Stimulated activated naive CD8-positive, alpha-beta T cell treated with anti-CD3 and anti-CD28 coated beads, Interleukin-15, amount 100 ng/mL, for 72 hours (primary cell): ENCODE results near the gene IGSF21.

Experiments
- ATAC-seq: fragments of 150-1000 bp; cut with Tn5 transposase; 2 replicates; pipeline ENCODE4 v1.10.0; 2021; ENCODE audit warnings: mild to moderate bottlenecking, moderate library complexity
- DNase-seq, 2 donors: peaks; one replicate each; pipeline ENCODE4 v3.0.0; 2021 to 2022
- H3K27ac Mint-ChIP-seq, 2 donors: one replicate each; pipeline ENCODE4 v1.8.0; 2022; ENCODE audit warnings: mild to moderate bottlenecking in 2 of 2, mixed read lengths in 2 of 2, moderate library complexity in 2 of 2
- H3K27me3 Mint-ChIP-seq: one replicate; pipeline ENCODE4 v1.8.0; 2022; ENCODE audit warnings: mixed read lengths
- H3K4me1 Mint-ChIP-seq: one replicate; pipeline ENCODE4 v1.8.0; 2022; ENCODE audit warnings: mild to moderate bottlenecking, mixed read lengths
- H3K4me3 Mint-ChIP-seq, 2 donors: one replicate each; pipeline ENCODE4 v1.8.0; 2022; ENCODE audit warnings: mild to moderate bottlenecking in 2 of 2, mixed read lengths in 2 of 2, moderate library complexity in 1 of 2
- H3K9me3 Mint-ChIP-seq, 2 donors: one replicate each; pipeline ENCODE4 v1.8.0; 2022; ENCODE audit warnings: mixed read lengths in 2 of 2

IGSF21 gene

DNA sequence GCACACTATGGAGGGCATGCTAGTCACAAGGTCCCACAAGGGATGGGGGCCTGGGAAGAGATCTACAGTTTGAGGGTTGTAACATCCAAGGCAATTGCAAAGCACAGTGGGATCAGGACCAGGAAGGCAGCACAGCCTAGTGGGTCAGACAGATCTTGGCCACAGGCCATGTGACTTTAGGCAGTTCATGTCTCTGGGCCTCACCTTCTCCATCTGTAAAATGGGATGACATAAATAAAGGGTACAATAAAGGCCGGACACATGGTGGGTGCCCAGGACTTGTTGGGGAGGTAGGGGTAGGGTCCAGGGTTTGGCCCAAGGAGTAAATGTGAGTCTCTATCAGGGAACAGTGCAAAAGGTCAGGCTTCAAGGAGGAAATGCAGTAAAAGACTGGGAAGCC is 18.1 kb upstream of the IGSF21 start:
- no peaks in the 10 kb centered on the region for H3K4me1 Mint-ChIP-seq
- DNase-seq, result no peak
- ATAC-seq, result no peak
- peaks cover 0 to 4% of the 10 kb centered on the region in 2 donors for H3K9me3 Mint-ChIP-seq
- H3K27ac Mint-ChIP-seq, result no peak overlapping the region
- no peak overlapping the region for H3K4me3 Mint-ChIP-seq
- H3K27me3 Mint-ChIP-seq, result peaks cover 31% of the 10 kb centered on the region

- no peak overlapping the region for H3K4me3 Mint-ChIP-seq
- H3K27ac Mint-ChIP-seq, result no peak overlapping the region
- H3K27me3 Mint-ChIP-seq, result peaks cover 37% of the 10 kb centered on the region
- no peak for ATAC-seq
- peaks cover 0 to 4% of the 10 kb centered on the region in 2 donors for H3K9me3 Mint-ChIP-seq
- H3K4me1 Mint-ChIP-seq, result no peaks in the 10 kb centered on the region
- DNase-seq, result no peak
These were observed 17.0 kb upstream of the IGSF21 start for GRCh38 chr1:18090636-18091035.

DNA sequence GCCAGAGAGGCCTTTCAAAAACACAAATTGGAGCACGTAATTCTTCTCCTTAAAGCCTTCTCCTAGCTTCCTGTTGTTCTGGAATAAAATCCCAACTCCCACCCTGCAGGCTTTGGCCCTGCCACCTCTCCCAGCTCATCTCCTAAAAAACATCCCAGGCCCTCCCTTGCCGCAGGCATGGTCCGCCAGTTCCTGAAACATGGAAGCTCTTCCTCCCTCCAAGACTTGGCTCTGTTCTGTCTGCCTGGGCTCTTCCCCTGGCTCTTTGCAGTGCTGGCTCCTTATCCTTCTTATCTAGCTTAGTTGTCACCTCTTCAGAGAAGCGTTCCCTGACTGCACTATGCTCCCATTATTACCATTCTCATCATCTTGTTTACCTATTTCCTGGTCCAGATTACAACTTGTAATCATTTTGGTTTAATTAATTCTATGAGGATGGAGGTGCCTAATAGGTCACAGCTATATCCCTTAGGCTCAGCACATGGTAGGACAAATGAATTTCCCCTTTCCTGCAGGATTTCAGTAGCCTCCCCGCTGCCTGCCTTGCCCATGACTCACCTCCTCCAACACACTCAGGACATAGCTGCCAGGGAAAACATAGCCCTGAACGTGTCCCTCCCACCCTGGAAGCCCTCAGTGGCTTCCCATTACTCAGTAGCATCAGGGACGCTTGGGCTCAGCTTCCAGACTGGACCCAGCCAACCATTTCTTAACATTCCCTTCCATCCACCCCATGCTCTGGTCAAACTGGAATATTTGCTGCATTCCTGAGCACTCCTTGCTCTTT is 15.7 kb upstream of the IGSF21 start:
- no peak for DNase-seq
- peaks cover 0 to 4% of the 10 kb centered on the region in 2 donors for H3K9me3 Mint-ChIP-seq
- peaks cover 38% of the 10 kb centered on the region for H3K27me3 Mint-ChIP-seq
- ATAC-seq, result no peak
- H3K27ac Mint-ChIP-seq, result peak overlapping the region; percentile 4 to 44
- H3K4me1 Mint-ChIP-seq, result no peaks in the 10 kb centered on the region
- no peak overlapping the region for H3K4me3 Mint-ChIP-seq

DNA sequence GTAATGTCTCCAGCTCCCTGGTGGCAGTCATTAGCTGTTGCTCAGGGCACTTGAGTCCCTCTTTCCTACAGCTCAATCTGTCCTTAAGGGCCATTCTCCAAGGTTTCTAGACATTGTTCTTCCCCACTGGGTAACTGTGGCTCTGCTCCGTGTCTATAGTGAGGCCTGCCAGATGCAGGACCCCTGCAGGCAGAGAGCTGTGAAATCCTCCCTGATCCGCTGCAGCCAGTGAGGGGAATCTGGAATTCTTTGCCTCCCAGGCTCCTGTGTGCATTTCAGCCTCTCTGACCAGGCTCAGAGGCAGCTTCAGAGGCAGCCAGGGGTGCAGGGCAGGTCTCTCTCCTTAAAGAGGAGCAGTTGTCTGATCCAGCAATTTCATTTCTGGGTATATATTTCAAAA is 14.4 kb upstream of the IGSF21 start:
- peaks cover 36% of the 10 kb centered on the region for H3K27me3 Mint-ChIP-seq
- no peaks in the 10 kb centered on the region for H3K4me1 Mint-ChIP-seq

DNA sequence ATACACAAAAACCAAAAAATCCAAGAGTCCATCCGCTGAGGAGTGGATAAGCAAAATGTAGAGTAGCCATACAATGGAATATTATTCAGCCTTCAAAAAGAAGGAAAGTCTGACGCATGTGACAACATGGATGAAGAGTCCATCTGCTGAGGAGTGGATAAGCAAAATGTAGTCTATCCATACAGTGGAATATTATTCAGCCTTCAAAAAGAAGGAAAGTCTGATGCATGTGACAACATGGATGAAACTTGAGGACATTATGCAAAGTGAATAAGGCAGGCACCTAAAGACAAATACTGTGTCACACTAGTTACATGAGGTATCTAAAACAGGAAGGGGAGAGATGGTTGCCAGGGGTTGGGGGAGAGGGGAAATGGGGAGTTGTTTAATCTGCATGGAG is 14.0 kb upstream of the IGSF21 start:
- no peaks in the 10 kb centered on the region for H3K4me1 Mint-ChIP-seq
- no peak overlapping the region for H3K27ac Mint-ChIP-seq
- no peak for ATAC-seq
- no peak overlapping the region for H3K4me3 Mint-ChIP-seq
- no peak for DNase-seq
- H3K9me3 Mint-ChIP-seq, result peaks cover 0 to 4% of the 10 kb centered on the region in 2 donors
- peaks cover 37% of the 10 kb centered on the region for H3K27me3 Mint-ChIP-seq

More for the DNA sequence above, 14.4 kb upstream of the IGSF21 start:
- Mint-ChIP-seq H3K4me3 (no peak overlapping the region), H3K27ac (no peak overlapping the region), H3K9me3 (peaks cover 0 to 4% of the 10 kb centered on the region in 2 donors)
- DNase-seq (no peak), ATAC-seq (no peak)

GRCh38 chr1:18094096-18094495 is 13.5 kb upstream of the IGSF21 start:
- H3K9me3 Mint-ChIP-seq, result peaks cover 0 to 4% of the 10 kb centered on the region in 2 donors
- H3K4me1 Mint-ChIP-seq, result no peaks in the 10 kb centered on the region
- peaks cover 37% of the 10 kb centered on the region for H3K27me3 Mint-ChIP-seq
- H3K4me3 Mint-ChIP-seq, result no peak overlapping the region
- no peak for ATAC-seq
- H3K27ac Mint-ChIP-seq, result peak overlapping the region in 1 of 2 donors; percentile 75
- DNase-seq, result no peak

DNA sequence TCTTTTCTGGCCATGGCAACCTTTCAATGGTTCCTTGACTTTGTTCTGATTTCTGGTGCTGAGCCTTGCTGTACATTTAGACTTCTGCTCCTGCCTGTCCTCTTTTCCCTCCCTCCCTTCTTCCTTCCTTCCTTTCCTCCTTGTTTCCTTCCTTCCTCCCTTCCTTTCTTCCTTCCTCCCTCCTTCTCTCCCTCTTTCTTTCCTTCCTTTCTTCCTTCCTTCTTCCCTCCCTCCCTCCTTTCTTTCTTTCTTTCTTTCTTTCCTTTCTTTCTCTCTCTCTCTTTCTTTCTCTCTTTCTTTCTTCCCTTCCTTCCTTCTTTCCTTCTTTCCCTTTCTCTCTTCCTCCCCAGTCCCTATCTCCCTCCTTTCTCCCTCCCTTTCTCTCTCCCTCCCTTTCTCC is 10.4 kb upstream of the IGSF21 start:
- H3K4me1 Mint-ChIP-seq, result no peaks in the 10 kb centered on the region
- H3K4me3 Mint-ChIP-seq, result no peak overlapping the region
- H3K27ac Mint-ChIP-seq, result no peak overlapping the region
- H3K27me3 Mint-ChIP-seq, result peaks cover 45% of the 10 kb centered on the region
- ATAC-seq (no peak), DNase-seq (no peak)
- H3K9me3 Mint-ChIP-seq, result peaks cover 0 to 4% of the 10 kb centered on the region in 2 donors

DNA sequence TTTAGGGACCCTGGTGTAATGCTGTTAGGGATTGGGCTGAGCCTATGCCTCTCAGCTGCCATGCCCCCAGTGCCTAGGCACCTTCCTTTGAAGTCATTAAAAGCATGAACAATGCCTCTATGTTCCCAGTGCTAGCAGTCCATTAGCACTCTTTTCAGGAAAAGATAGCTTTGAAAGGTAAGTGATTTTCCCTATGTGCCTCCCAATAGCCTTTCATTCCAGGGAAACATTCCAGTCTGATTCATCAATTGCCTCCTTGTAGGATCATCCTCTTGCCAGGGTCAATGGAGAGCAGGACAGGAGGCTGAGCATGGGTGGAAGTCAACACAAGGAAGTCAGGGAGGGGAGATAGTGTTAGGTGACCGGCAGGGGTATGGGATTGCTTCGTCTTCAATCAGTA is 8.6 kb upstream of the IGSF21 start:
- H3K4me3 Mint-ChIP-seq, result no peak overlapping the region
- no peaks in the 10 kb centered on the region for H3K4me1 Mint-ChIP-seq
- no peak for ATAC-seq
- DNase-seq, result no peak
- H3K27ac Mint-ChIP-seq, result no peak overlapping the region
- H3K9me3 Mint-ChIP-seq, result peaks cover 0 to 6% of the 10 kb centered on the region in 2 donors
- peaks cover 46% of the 10 kb centered on the region for H3K27me3 Mint-ChIP-seq

- DNase-seq, result no peak
- H3K9me3 Mint-ChIP-seq, result peaks cover 0 to 6% of the 10 kb centered on the region in 2 donors
- H3K4me1 Mint-ChIP-seq, result no peaks in the 10 kb centered on the region
- H3K27me3 Mint-ChIP-seq, result peaks cover 51% of the 10 kb centered on the region
- ATAC-seq, result no peak
- H3K27ac Mint-ChIP-seq, result no peak overlapping the region
- H3K4me3 Mint-ChIP-seq, result no peak overlapping the region
These were observed 7.5 kb upstream of the IGSF21 start for GRCh38 chr1:18100060-18100459.

DNA sequence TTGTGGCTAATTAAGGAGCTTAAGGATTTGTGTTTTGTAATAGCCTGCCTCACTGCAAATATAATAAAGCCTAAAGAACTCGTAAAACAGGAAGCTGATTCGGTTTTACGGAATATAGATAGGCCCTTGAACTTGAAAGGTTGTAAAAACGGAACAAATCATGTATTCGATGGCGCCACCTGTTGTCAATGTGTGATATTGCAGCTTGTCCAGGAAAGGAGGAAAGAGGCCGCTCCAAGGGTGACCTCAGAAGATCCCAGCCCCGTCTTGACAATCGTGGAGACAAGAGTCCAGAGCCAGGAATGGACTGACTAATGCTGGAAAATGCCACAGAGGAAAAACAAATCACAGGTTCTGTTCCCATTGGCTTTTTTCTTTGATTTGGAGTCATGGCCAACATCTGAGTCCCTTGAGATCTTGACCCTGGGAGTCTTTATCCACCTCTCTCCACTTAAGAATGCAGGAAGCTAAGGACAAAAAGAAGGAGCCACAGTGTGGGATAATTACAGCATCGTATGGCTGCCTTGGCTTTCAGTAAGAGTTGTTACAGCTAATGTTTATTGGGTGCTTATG is 7.0 kb upstream of the IGSF21 start:
- no peak overlapping the region for H3K4me3 Mint-ChIP-seq
- DNase-seq, result peak; percentile 12 to 28

DNA sequence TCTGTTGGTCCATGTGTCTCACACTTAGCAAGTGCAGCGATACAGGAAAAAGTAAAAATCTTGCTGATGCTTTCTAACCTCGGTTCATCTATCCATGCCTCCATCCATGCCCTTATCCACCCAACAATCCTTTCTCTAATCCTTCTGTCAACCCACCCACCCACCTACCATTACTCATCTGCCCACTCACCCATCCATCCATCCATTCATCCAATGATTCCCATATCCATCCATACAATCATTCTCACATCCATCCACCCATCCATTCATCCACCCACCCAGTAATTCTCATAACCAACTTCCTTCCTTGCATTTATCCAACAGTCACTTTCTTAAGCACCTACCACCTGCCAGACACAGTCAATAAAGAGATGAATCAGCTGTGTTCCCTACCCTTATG is 6.1 kb upstream of the IGSF21 start:
- no peak overlapping the region for H3K27ac Mint-ChIP-seq
- ATAC-seq, result no peak
- H3K4me1 Mint-ChIP-seq, result no peaks in the 10 kb centered on the region
- peaks cover 54% of the 10 kb centered on the region for H3K27me3 Mint-ChIP-seq
- no peak overlapping the region for H3K4me3 Mint-ChIP-seq
- H3K9me3 Mint-ChIP-seq, result peaks cover 0 to 6% of the 10 kb centered on the region in 2 donors
- DNase-seq, result no peak

More for the DNA sequence above, 7.0 kb upstream of the IGSF21 start:
- Mint-ChIP-seq H3K27ac (no peak overlapping the region), H3K9me3 (peaks cover 0 to 6% of the 10 kb centered on the region in 2 donors), H3K4me1 (no peaks in the 10 kb centered on the region), H3K27me3 (peaks cover 47% of the 10 kb centered on the region)
- no peak for ATAC-seq

DNA sequence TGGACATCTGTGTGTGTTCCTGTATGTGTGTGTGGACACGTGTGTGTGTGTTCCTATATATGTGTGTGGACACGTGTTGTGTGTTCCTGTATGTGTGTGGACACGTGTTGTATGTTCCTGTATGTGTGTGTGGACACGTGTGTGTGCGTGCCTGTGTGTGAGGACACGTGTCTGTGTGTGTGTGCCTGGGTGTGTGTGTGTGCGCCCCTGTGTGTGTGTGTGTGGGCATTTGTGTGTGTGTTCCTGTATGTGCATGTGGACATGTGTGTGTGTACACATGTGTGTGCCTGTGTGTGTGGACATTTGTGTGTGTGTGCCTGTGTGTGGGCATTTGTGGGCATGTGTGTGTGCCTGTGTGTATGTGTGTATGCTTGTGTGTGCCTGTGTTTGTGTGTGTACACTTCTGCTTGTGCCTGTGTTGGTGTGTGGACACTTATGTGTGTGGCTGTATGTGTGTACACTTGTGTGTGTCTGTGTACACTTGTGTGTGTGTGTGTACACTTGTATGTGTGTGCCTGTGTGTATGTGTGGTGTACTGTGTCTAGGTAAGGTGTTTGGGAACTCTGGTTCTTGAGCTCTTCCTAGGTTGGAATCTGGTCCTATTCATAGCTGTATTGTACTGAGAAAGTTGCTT is 3.7 kb upstream of the IGSF21 start:
- no peak for DNase-seq
- Mint-ChIP-seq H3K27ac (no peak overlapping the region), H3K9me3 (peaks cover 0 to 6% of the 10 kb centered on the region in 2 donors), H3K27me3 (peaks cover 70% of the 10 kb centered on the region), H3K4me3 (no peak overlapping the region), H3K4me1 (peaks cover 14% of the 10 kb centered on the region)
- no peak for ATAC-seq

GRCh38 chr1:18104546-18105100 is 3.0 kb upstream of the IGSF21 start:
- Mint-ChIP-seq H3K27me3 (peaks cover 77% of the 10 kb centered on the region), H3K4me1 (peaks cover 21% of the 10 kb centered on the region), H3K4me3 (no peak overlapping the region), H3K27ac (no peak overlapping the region), H3K9me3 (peaks cover 0 to 6% of the 10 kb centered on the region in 2 donors)
- ATAC-seq, result no peak
- no peak for DNase-seq

DNA sequence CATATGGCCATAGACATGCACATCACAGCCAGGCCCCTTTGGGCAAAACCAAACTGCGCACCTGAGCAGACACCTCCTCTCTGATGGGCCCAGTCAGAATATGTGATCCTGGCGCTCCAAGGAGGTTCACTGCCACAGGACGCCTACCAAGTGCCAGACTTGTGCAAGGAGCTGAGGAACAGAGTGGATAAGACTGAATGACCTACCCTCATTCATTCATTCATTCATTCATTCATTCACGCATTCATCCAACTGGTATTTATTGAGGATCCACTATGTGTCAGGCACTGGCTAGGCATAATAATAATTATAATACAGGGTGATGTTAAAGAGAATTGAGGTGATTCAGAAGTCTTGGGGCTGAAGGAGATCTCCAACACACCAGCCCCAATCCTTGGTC is 2.4 kb upstream of the IGSF21 start:
- H3K27ac Mint-ChIP-seq, result no peak overlapping the region
- H3K4me3 Mint-ChIP-seq, result no peak overlapping the region
- H3K27me3 Mint-ChIP-seq, result peaks cover 83% of the 10 kb centered on the region
- H3K9me3 Mint-ChIP-seq, result peaks cover 0 to 6% of the 10 kb centered on the region in 2 donors
- ATAC-seq (no peak), DNase-seq (no peak)
- peaks cover 27% of the 10 kb centered on the region for H3K4me1 Mint-ChIP-seq

- H3K27me3 Mint-ChIP-seq, result peaks cover 90% of the 10 kb centered on the region
- no peak for DNase-seq
- H3K4me3 Mint-ChIP-seq, result no peak overlapping the region
- no peak for ATAC-seq
- peaks cover 0 to 5% of the 10 kb centered on the region in 2 donors for H3K9me3 Mint-ChIP-seq
- H3K4me1 Mint-ChIP-seq, result peaks cover 44% of the 10 kb centered on the region
- no peak overlapping the region for H3K27ac Mint-ChIP-seq
These were observed 880 bp downstream of the IGSF21 start for GRCh38 chr1:18108299-18109057.
